Measurements from ENCODE around the gene LSM3.
A peak's percentile ranks its signal among the peaks of the same experiment; 100 is the strongest.

Gene LSM3

DNA sequence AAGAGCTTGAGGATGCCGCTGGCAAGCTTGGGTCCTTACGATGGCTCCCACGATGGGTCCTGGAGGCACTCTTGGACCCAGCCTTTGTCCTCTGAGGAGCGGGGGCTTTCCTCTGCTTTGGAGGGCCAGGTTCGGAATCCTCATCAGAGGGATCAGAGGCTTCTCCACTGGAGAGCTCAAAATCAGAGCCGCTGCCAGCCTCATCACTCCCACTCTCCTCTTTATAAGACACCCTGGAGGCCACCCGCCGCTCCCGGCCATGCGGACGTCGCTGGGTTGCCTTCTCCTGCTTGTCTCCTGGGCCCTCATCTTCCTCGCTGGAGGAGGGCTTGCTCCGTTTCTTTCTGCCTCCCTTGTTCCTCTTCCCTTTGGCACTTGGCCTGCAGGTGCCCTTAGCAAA lies 20.2 kb upstream of the LSM3 start:
- DNase-seq, result no peak

- DNase-seq, result no peak
Observed at GRCh38 chr3:14159426-14159825, 19.2 kb upstream of the LSM3 start.

DNA sequence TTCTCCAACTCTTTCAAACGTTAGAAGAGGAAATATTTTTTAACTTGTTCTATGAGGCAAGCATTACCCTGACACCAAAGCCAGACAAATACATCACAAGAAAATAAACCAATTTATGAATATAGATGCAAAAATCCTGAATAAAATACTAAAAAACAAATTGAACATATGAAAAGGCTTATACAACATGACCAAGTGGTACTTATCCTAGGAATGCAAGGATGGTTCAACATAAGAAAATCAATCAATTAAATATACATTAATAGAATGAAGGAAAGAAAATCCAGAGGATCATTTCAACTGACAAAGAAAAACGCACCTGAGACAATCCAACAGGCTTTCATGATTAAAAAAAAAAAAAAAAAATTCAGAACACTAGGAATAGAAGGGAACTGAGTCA lies 17.3 kb upstream of the LSM3 start:
- no peak for DNase-seq

- DNase-seq, result no peak
Observed at GRCh38 chr3:14162178-14162577, 16.4 kb upstream of the LSM3 start.

- no peak for DNase-seq
Observed at GRCh38 chr3:14166877-14167603, 11.6 kb upstream of the LSM3 start.

- no peak for DNase-seq
Observed at GRCh38 chr3:14169435-14169834, 9.2 kb upstream of the LSM3 start.

GRCh38 chr3:14169871-14170270 lies 8.7 kb upstream of the LSM3 start:
- no peak for DNase-seq

DNA sequence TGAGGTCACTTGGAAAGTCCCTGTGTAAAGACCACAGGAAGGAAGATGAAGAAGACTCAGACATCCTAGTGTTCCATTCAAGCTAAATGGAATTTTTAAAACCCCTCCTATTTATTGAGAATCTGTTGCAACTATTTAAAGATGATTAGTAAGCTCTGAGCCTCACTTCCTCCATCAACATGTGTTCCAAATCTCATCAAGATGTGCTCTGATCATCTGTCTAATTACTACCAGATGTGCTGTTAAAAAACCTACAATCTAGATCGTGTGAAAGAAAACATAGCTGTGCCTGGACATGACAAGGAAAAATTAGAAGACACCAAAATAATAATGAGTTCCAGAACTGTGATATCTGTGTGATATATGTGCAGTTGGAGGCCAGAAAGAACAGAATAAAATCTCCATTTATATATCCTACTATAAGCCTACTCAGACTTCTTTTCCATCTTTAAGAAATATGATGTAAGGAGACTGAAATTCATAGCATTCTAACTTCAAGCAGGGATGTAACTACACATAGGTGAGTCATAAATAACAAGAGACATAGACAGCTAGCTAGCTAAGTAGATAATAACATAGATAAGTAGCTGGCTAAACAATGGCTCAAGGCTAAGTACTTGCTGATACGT lies 8.0 kb upstream of the LSM3 start:
- DNase-seq, result no peak

DNA sequence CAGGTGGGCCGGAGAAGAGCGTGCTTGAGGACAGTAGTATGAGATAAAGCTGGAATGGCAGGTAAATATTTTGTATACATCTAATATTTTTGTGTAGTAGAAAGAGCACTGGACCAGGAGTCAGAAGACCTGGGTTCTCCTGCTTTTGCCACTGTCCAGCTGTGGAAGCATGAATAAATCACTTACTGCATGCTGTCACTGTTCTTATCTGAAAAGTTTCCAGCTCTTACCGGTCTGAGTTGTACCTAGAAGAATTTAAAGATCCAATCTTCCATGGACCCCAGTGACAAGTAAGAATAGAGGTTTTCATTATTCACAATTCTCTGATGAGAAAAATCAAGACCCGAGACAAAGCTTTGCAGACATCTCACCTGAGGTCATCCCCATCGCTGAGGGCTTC lies 6.1 kb upstream of the LSM3 start:
- DNase-seq, result no peak

DNA sequence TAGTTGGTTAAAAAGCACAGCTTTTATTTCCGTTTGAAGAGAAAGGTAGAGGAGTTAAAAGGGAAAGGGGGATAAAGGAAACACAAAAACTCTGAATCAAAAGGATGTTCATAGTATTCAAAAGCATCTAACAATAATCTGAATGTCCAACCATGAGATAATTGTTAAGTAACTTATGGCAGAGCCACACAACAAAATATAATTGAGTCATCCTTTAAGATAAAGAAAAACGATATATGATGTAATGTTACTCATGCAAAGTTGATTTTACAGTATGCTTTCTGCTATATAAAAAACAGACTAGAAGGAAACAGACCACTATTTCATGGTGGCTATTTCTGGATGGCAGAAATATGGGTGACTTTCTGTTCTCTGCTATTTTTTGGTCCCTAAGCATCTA lies 4.1 kb upstream of the LSM3 start:
- no peak for DNase-seq

- peak; percentile 53 for DNase-seq
Observed at GRCh38 chr3:14175383-14176037, 3.1 kb upstream of the LSM3 start.

- DNase-seq, result no peak
Observed at GRCh38 chr3:14177580-14178246, 904 bp upstream of the LSM3 start.

- DNase-seq, result no peak
Observed at GRCh38 chr3:14179114-14179465, 473 bp downstream of the LSM3 start.

- no peak for DNase-seq
Observed at GRCh38 chr3:14179795-14180194, 1.2 kb downstream of the LSM3 start.

GRCh38 chr3:14181253-14181652 lies 2.6 kb downstream of the LSM3 start:
- no peak for DNase-seq

- no peak for DNase-seq
Observed at GRCh38 chr3:14183015-14183577, 4.5 kb downstream of the LSM3 start.

GRCh38 chr3:14186854-14187458 lies 8.3 kb downstream of the LSM3 start:
- no peak for DNase-seq

GRCh38 chr3:14188041-14188754 lies 9.6 kb downstream of the LSM3 start:
- DNase-seq, result no peak

GRCh38 chr3:14194865-14195264 lies 16.2 kb downstream of the LSM3 start:
- DNase-seq, result no peak

- DNase-seq, result no peak
Observed at GRCh38 chr3:14199641-14200040, 21.0 kb downstream of the LSM3 start.

DNA sequence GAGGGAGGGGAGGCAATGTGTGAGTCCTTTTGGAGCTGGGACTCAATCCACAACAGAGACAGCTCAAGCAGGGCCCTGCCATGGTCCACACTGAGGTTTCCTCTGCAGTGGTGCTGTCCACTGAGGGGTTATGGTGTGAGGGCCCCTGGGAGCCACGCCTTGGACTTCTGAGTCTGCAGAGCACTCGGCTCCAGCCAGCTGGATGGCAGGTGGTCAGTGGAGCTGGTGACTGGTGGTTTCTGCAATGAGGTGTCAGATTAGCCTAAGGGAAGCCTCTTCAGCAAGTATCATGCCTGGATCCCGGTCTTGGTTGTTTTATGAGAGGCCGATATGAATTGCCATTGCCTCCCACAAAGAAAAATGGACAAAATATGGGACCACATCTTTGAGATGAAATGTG lies 21.7 kb downstream of the LSM3 start:
- DNase-seq, result no peak

- no peak for DNase-seq
Observed at GRCh38 chr3:14200841-14201240, 22.2 kb downstream of the LSM3 start.

All from activated gamma-delta T cell treated with Interleukin-2 at 50 U/mL for 16 hours (primary cell).